ENCODE data around the gene GBP4.
"Not testable (repeated sequence)": the region's sequence is repeated elsewhere in the genome, so short reads cannot be mapped to it uniquely, and the experiment has no call there.

The GBP4 gene, protein sequence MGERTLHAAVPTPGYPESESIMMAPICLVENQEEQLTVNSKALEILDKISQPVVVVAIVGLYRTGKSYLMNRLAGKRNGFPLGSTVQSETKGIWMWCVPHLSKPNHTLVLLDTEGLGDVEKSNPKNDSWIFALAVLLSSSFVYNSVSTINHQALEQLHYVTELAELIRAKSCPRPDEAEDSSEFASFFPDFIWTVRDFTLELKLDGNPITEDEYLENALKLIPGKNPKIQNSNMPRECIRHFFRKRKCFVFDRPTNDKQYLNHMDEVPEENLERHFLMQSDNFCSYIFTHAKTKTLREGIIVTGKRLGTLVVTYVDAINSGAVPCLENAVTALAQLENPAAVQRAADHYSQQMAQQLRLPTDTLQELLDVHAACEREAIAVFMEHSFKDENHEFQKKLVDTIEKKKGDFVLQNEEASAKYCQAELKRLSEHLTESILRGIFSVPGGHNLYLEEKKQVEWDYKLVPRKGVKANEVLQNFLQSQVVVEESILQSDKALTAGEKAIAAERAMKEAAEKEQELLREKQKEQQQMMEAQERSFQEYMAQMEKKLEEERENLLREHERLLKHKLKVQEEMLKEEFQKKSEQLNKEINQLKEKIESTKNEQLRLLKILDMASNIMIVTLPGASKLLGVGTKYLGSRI

DNA sequence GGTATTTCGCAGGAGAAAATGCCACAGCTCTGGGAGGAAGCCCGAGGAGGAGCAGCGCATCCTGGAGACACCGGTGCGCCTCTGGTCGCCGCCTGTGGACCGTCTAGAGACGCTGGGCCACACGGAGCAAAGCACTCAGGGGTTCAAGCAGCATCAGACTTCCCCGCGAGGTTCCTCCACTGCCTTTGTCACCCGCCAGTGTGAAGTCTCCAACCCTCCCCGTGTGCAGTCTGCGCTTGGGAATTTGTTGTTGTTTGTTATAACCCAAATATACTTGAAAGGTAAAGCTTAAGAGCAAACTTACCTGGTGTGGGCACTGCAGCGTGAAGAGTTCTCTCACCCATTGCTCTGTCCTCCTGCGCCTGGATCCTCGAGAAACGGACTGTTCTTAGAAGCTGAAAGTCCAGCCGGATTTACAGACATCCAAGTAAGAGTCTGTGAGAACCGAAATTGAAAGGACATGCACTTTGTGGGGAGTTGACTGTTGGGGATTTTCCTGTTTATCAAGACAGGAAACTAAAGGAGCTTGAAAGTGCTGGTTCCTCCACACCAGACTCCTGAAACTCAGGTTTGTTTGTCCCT lies at the start of gene GBP4:
TSS of gene GBP4 (minus strand) at position 452 of the 582 bp plus-strand sequence. CDS start at position 344, 108 bp downstream.
- no peak for DNase-seq (ENCODE audit: low spot score)

DNA sequence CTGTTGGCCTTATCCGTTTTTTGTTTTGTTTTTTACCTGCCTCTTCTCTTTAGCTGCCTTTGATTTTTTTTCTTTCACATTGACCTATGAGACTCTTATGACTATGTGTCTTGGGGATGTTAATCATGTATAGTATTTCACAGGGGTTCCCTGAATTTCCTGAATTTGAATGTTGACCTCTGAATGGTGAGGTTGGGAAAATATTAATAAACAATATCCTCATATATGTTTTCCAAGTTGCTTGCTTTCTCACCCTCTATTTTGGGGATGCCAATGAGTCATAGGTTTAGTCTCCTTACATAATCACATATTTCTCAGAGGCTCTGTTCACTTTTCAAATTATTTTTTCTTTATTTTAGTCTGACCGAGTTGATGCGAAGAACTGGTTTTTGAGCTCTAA lies 44.3 kb upstream of the GBP4 start:
- no peak for DNase-seq (ENCODE audit: low spot score)

DNA sequence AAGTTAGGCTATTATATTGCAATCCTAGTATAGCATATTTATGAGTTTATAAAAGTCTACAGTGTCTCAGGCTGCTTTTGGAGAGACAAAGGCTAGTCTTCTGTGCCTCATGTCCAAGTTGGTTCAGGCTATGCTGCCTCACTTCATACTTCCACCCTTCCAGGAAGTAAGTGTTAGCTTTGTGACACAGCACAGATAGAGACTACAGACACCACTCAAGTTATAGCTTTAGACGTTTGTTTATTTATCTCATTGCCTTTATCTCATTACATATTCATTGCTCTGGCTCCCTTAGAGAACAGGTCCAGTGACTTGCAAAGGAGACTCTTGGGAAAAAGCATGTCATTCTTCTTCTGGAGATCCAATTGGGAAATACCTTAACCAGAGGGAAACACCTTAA lies 22.6 kb upstream of the GBP4 start:
- DNase-seq (ENCODE audit: low spot score): no peak

DNA sequence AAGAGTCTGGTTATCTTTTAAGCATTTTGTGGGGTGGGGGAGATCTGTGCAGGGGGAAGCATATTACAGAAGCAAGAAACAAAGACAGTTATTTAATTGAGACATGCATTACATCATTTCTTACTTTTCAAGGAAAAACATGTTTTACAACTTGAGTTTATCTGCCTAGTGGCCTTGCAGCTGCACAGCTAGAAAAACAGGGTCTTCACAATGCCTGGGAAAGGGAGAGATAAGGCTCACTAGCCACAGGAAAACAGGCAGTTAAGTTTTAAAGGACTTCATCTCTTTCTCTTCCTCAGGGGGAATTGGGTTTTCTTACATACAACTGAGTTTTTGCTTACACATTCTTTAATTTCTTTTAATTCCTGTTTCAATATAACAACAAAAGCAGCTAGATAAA lies 21.1 kb upstream of the GBP4 start:
- DNase-seq (ENCODE audit: low spot score): not testable (repeated sequence)

- DNase-seq (ENCODE audit: low spot score): not testable (repeated sequence)
Measured at GRCh38 chr1:89218941-89219340, 20.2 kb upstream of the GBP4 start.

GRCh38 chr1:89213347-89213746 lies 14.6 kb upstream of the GBP4 start:
- no peak for DNase-seq (ENCODE audit: low spot score)

DNA sequence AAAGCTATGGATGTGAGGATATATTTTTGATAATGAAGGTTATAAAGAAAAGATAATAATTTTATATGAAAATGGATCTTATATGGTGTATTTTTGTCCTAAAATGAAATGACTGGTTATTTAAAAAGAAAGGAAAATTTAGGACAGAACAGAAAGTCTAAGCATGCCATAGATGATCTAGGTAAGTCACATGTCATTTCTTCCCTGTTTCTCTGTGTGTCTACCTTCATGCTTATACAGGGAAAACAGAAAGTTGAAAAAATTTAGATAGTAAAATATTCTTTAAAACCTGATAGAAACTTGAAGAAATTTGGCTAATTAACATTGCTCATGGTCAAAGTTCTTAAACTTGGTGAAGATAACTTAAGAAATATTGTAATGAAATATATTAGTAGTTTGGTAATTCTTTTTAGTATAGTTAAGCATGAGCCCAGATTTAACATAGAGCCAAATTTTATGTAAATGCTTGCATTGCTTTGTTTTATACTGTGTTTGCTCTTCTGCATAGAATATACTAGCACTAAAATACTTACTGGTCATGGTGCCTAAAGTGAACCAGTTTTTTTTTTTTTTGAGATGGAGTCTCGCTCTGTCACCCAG lies 12.4 kb upstream of the GBP4 start:
- no peak for DNase-seq (ENCODE audit: low spot score)

DNA sequence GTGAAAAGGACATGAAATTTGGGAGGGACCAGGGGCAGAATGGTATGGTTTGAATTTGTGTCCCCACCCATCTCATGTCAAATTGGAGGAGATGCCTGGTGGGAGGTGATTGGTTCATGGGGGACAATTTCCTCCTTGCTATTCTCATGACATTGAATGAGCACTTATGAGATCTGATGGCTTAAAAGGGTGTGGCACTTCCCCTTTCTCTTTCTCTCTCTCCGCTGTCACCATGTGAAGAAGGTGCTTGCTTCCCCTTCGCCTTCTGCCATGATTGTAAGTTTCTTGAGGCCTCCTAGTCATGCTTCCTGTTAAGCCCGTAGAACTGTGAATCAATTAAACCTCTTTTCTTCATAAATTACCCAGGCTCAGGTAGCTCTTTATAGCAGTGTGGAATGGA lies 7.6 kb upstream of the GBP4 start:
- no peak for DNase-seq (ENCODE audit: low spot score)

DNA sequence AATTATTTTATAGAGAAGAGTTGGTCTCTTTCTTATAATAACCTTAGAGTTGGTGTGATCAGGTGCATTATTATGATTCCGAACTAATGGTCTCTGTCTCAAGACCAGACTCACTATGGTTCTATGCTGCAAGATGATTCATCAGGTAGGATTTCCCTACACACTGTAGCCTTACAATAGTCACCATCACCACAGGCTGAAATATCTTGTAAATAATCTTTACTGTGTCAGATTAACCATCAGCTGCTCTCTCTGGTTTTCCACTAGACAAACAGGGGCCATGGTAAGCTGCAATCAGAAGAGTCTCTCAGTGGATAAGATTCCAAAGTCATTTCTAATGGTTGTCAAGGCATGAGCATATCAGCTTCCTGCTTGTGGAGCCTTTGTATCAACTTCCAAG lies 4.4 kb upstream of the GBP4 start:
- DNase-seq (ENCODE audit: low spot score): no peak

- no peak for DNase-seq (ENCODE audit: low spot score)
Measured at GRCh38 chr1:89201106-89201794, 2.5 kb upstream of the GBP4 start.

GRCh38 chr1:89200663-89201062 lies 1.9 kb upstream of the GBP4 start:
- no peak for DNase-seq (ENCODE audit: low spot score)

DNA sequence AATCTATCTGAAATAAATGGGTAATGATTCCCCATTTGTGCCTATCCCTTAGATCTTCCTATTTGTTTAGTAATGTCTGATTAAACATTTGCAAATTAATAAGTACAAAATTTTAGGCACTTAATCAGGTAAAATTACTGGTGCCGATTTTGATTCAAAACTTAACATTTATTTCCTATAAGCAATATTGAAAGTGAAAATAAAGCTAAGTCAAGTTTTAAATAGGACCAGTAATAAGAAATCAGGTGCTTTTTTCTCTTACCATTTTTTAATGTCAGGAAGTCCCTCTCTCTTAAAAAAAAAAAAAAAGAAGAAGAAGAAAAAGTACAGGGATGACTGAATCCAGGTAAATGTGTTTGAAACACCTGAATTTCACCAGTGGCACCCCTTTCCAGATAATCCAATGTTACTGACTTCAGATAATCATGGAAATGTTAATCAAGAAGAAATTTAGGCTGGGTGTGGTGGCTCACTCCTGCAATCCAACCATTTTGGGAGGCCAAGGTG lies 836 bp upstream of the GBP4 start:
- no peak for DNase-seq (ENCODE audit: low spot score)

DNA sequence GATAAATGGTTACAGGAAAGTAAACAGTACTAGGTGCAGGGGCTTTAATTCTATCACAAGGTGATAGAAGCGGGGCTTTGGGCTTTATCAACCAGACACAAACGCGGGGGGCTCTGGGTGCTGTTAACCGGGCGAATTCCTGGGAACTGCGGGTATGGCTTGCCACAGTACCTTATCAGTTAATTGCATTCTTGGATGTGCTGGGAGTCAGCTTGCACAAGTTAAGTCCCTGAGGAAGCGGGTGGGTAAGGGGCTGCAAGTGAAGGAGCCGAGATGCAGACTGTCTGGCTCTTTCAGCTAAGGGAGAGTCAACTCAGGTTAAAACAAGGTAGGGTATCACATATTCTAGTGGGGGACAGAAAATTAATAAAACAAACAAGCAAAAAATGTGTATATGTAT lies 661 bp downstream of the GBP4 start:
- no peak for DNase-seq (ENCODE audit: low spot score)

DNA sequence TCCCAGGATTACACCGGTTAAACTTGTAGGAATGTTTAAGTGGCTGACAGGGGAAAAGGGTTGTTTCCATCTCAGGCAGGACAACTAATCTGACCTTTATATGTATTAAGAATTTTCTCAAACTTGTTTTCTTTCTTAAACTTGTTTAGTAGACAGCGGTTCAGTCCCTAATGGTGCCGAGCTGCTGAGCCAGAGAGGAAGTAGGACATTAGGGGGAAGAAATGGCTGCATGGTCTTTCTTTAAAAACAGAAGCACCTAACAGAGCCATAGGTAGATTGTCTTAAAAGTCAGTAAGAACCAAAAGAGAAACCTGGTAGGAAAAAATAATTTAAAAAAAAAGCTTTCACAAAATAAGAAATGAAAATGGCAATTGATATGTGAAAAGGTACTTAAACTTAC lies 3.3 kb downstream of the GBP4 start:
- DNase-seq (ENCODE audit: low spot score): no peak

GRCh38 chr1:89191314-89191713 lies 7.4 kb downstream of the GBP4 start:
- no peak for DNase-seq (ENCODE audit: low spot score)

DNA sequence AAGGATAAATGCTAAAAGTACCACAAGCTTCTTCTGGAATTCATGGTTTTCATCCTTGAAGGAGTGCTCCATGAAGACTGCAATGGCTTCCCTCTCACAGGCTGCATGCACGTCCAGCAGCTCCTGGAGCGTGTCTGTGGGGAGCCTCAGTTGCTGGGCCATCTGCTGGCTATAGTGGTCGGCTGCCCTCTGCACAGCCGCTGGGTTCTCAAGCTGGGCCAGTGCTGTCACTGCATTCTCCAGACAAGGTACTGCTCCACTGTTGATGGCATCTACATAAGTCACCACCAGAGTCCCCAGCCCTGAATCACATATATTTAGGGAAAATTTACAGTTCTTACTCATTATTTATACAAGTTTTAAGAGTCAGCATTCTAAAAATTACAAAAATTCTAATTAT lies 8.7 kb downstream of the GBP4 start:
- DNase-seq (ENCODE audit: low spot score): no peak

DNA sequence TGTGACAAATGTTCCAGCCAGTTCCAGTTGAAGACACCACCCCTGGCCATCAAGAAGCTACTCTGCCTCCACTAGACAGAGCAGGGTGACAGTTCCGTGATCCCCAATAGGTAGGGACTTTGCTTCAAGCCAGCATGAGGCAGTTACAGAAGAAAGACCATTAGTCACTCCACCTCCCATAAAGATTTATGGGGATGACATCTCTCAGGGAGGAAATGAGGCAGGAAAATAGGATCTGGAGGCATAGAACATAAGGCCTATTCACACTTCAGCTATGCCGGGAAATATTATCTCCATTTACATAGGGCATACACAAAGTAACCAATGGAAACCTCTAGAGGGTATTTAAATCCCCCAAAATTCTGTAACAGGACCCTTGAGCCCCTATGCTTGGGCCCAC lies 19.4 kb downstream of the GBP4 start:
- DNase-seq (ENCODE audit: low spot score): no peak

DNA sequence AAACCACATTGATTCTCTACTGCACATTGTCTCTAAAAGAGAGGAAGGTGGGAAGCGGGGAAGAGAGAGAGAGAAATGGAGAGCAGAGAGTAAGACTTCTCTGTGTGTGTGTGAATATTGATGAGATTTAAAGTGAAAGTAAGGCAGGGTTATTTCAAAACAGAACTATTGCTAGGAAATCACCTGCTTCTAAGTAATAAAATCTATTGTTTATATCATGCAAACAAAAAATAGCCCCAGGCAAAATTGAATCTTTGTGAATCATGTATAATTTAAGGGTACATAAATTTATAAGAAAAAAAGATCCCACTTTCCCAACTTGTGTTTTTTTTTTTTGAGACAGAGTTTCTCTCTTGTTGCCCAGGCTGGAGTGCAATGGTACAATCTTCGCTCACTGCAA lies 21.8 kb downstream of the GBP4 start:
- DNase-seq (ENCODE audit: low spot score): no peak

DNA sequence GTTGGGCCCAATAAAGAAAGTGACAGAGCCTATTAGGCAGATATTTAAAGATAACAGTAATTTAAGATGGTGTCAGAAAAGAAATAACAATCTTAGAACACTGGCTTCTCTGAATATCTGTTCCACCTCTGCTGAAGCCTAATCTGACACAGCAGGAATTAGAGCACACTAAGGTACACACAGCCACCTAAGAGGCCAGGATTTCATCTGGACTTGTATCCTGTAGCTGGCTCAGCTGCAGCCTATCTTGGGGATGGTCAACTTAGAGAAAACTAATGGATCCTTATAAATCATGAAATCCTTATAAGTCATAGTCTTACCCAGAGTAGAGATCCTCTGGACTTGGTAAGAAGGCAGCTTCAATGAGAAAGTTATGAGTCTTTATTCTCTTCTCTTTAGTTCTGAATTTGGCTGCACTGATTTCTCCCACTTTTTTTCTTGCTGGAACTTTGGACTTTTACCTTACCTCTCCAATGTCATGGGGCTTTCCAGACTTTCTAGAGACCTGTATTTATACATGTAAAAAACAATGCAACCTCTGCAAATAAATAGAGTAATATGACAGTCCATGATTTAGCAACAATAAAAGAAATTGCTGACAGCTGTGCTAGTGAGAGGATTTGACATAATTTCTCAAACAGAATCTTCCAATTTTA lies 23.0 kb downstream of the GBP4 start, which contains the start of gene GBP7:
TSS of gene GBP7 (minus strand) at position 403 of the 656 bp plus-strand sequence. CDS start 4,068 bp downstream, outside the sequence.
- no peak for DNase-seq (ENCODE audit: low spot score)

DNA sequence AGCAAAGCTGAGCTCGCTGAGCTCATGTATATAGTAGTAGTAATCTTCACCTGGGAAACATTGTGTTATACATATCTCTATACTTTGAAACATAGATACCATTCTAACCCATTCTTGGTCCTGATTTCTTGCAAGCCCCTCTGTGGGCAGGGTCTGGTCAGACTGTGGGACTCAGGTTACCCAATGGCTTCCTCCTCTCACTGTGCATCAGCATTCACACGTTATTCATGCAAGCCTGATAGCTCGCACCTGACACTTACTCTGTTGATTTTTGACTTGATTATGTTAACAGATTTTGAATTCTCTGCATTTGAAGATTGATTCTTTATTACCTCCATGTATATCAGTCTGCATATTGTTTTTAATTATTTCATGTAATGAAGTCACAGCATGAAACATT lies 24.3 kb downstream of the GBP4 start:
- no peak for DNase-seq (ENCODE audit: low spot score)

GRCh38 chr1:89172468-89173143 lies 26.1 kb downstream of the GBP4 start:
- no peak for DNase-seq (ENCODE audit: low spot score)
